ENCODE results near the gene NELL2. TPM values are rescaled to one million over a fixed set of nuclear protein-coding genes. Genes with fewer than 3 reads are reported as not detected.

Gene NELL2
- total RNA-seq, 1 experiment from 2014 or later = 15.8 TPM

GRCh38 chr12:44477331-44477980 lies 398.7 kb downstream of the NELL2 start:
- DNase-seq (ENCODE audit: low read depth) = no peak
- in situ Hi-C loops (cut with HindIII; ENCODE audit: low pct_unique_long_range_greater_than_20kb, low sequenced_read_pairs) = no loop called here

GRCh38 chr12:44476683-44477082 lies 399.4 kb downstream of the NELL2 start:
- in situ Hi-C loops (cut with HindIII; ENCODE audit: low pct_unique_long_range_greater_than_20kb, low sequenced_read_pairs) = no loop called here
- no peak for DNase-seq (ENCODE audit: low read depth)

GRCh38 chr12:44465139-44465538 lies 411.0 kb downstream of the NELL2 start:
- in situ Hi-C loops (cut with HindIII; ENCODE audit: low pct_unique_long_range_greater_than_20kb, low sequenced_read_pairs) = no loop called here
- no peak for DNase-seq (ENCODE audit: low read depth)

GRCh38 chr12:44464180-44464579 lies 411.9 kb downstream of the NELL2 start:
- DNase-seq (ENCODE audit: low read depth) = no peak
- in situ Hi-C loops (cut with HindIII; ENCODE audit: low pct_unique_long_range_greater_than_20kb, low sequenced_read_pairs) = no loop called here

GRCh38 chr12:44462729-44463128 lies 413.4 kb downstream of the NELL2 start:
- no peak for DNase-seq (ENCODE audit: low read depth)
- in situ Hi-C loops (cut with HindIII; ENCODE audit: low pct_unique_long_range_greater_than_20kb, low sequenced_read_pairs) = no loop called here

- DNase-seq (ENCODE audit: low read depth) = no peak
- in situ Hi-C loops (cut with HindIII; ENCODE audit: low pct_unique_long_range_greater_than_20kb, low sequenced_read_pairs) = no loop called here
Measured at GRCh38 chr12:44460261-44460660, 415.9 kb downstream of the NELL2 start.

GRCh38 chr12:44459569-44459968 lies 416.5 kb downstream of the NELL2 start:
- in situ Hi-C loops (cut with HindIII; ENCODE audit: low pct_unique_long_range_greater_than_20kb, low sequenced_read_pairs) = no loop called here
- DNase-seq (ENCODE audit: low read depth) = no peak

Other genes starting within 250 kb of the NELL2 start
- not detected in 2 replicates for gene DBX2, start 174.8 kb upstream of the NELL2 start, total RNA-seq (2014; rRNA removed; shearing (Covaris generic); ENCODE audit: low replicate concordance)